Fibroblast of lung (primary cell): Measurements from ENCODE around the gene STK32B. TPM values are rescaled to one million over a fixed set of nuclear protein-coding genes. Genes with fewer than 3 reads are reported as not detected.

Experiments used
- DNase-seq, 2 donors: peaks; one replicate each; pipeline versions ENCODE4 v3.0.0 to v3.0.0-alpha.2; 2010; ENCODE audit warnings: low read depth in 2 of 2
- H2AFZ ChIP-seq: 2 replicates; pipeline ENCODE4 v1.5.1; 2012; ENCODE audit warnings: low read length, control low read depth, inconsistent platforms
- H3K27ac ChIP-seq: 2 replicates; pipeline ENCODE4 v1.5.1; 2011; ENCODE audit warnings: low read length, control low read depth; ENCODE audit not compliant: insufficient read depth
- H3K27me3 ChIP-seq: 2 replicates; pipeline ENCODE4 v1.5.1; 2011; ENCODE audit warnings: mild to moderate bottlenecking, low read length; ENCODE audit not compliant: control insufficient read depth, insufficient read depth
- H3K36me3 ChIP-seq: 2 replicates; pipeline ENCODE4 v1.5.1; 2011; ENCODE audit warnings: low read length; ENCODE audit not compliant: control insufficient read depth, insufficient read depth
- H3K4me1 ChIP-seq: 2 replicates; pipeline ENCODE4 v1.5.1; 2011; ENCODE audit warnings: low read length; ENCODE audit not compliant: control insufficient read depth, insufficient read depth; ENCODE audit errors: extremely low read depth
- H3K4me2 ChIP-seq: 2 replicates; pipeline ENCODE4 v1.5.1; 2011; ENCODE audit warnings: low read length, control low read depth; ENCODE audit not compliant: insufficient read depth; ENCODE audit errors: extremely low read depth
- H3K4me3 ChIP-seq, 4 experiments: fragments of 200-600 bp in 1 of 4; sonication (generic) in 1 of 4; replicated peaks in 1 of 4; 2 replicates each; pipeline ENCODE4 v1.5.1; 2011 to 2016; ENCODE audit warnings: low read length in 4 of 4, low read depth in 3 of 4, mild to moderate bottlenecking in 3 of 4, control low read depth in 2 of 4, inconsistent platforms in 1 of 4, mixed read lengths in 1 of 4; ENCODE audit not compliant: insufficient read depth in 1 of 4; ENCODE audit errors: control extremely low read depth in 1 of 4
- H3K79me2 ChIP-seq: 2 replicates; pipeline ENCODE4 v1.5.1; 2012; ENCODE audit warnings: mild to moderate bottlenecking, low read length, inconsistent platforms; ENCODE audit not compliant: control insufficient read depth, insufficient read depth
- H3K9ac ChIP-seq: 2 replicates; pipeline ENCODE4 v1.5.1; 2011; ENCODE audit warnings: mild to moderate bottlenecking, low read length, control low read depth; ENCODE audit not compliant: insufficient read depth
- H3K9me3 ChIP-seq: 2 replicates; pipeline ENCODE4 v1.5.1; 2012; ENCODE audit warnings: low read depth, low read length; ENCODE audit not compliant: control insufficient read depth, insufficient read depth
- H4K20me1 ChIP-seq: 2 replicates; pipeline ENCODE4 v1.5.1; 2011; ENCODE audit warnings: low read length; ENCODE audit not compliant: control insufficient read depth, insufficient read depth; ENCODE audit errors: extremely low read depth
- EZH2 ChIP-seq: IDR thresholded peaks from 2 replicates; pipeline ENCODE4 v1.5.1; 2012; ENCODE audit warnings: low read length, control low read depth, mild to moderate bottlenecking; ENCODE audit errors: missing control alignments
- polyA plus RNA-seq, 2 donors: library from polyadenylated mRNA; depleted of rRNA in 1 of 2; stranded (reverse) in 1 of 2; unstranded in 1 of 2; fragments of >200 nt; gene quantifications; 2 replicates each; pipeline ENCODE4 v1.2.1, GENCODE V29; 2011 to 2012; ENCODE audit warnings: missing spikeins in 1 of 2
- total RNA-seq: library from RNA; depleted of rRNA; stranded (reverse); fragments of >200 nt; gene quantifications from 2 replicates; pipeline ENCODE4 v1.2.1, GENCODE V29; 2014
- TF ChIP-seq, protein P1 (sequence below), 2 donors: IDR thresholded peaks in 1 of 2; conservative IDR thresholded peaks in 1 of 2; 1 replicate in 1 of 2; 2 replicates in 1 of 2; pipeline ENCODE4 v1.5.1; 2011 to 2012; ENCODE audit warnings: low read length in 2 of 2, control low read depth in 1 of 2, inconsistent platforms in 1 of 2, low read depth in 1 of 2, mild to moderate bottlenecking in 1 of 2

STK32B gene
- total and polyA plus RNA-seq, 2 donors (not counting 1 experiment from before 2014, with no cell fraction given): 0.50 to 1.4 TPM

DNA sequence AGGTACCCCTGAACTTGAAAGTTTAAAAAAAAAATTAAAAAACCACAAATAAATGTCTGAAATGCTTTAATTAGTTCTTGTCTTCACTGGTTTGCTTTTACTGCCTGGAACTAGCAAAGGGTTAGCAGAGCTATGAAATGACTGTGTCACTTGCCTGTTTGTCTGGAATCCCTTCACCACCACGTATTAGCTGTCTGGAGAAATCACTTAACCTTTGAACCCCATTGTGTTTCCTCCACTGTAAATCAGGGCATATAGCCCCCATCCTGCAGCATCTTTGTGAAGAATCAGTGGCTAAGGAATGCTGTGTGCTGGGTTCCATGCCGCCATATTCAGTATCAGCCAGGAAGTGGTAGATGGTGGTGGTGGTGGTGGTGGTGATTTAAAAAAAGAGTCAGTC lies 38.3 kb upstream of the STK32B start:
- TF ChIP-seq, protein P1, sequence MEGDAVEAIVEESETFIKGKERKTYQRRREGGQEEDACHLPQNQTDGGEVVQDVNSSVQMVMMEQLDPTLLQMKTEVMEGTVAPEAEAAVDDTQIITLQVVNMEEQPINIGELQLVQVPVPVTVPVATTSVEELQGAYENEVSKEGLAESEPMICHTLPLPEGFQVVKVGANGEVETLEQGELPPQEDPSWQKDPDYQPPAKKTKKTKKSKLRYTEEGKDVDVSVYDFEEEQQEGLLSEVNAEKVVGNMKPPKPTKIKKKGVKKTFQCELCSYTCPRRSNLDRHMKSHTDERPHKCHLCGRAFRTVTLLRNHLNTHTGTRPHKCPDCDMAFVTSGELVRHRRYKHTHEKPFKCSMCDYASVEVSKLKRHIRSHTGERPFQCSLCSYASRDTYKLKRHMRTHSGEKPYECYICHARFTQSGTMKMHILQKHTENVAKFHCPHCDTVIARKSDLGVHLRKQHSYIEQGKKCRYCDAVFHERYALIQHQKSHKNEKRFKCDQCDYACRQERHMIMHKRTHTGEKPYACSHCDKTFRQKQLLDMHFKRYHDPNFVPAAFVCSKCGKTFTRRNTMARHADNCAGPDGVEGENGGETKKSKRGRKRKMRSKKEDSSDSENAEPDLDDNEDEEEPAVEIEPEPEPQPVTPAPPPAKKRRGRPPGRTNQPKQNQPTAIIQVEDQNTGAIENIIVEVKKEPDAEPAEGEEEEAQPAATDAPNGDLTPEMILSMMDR (conservative IDR thresholded peaks at IDR 0.05 in 1 of 2, IDR thresholded peaks at IDR 0.05 in 1 of 2; ENCODE audit: low read depth in 1 of 2, low read length in 2 of 2): no peak
- no peak for TF ChIP-seq EZH2
- no peak overlapping the region for H3K4me3 ChIP-seq
- H3K79me2 ChIP-seq: no peaks in the 10 kb centered on the region
- no peak for DNase-seq
- no peaks in the 10 kb centered on the region for H3K9me3 ChIP-seq
- H3K4me2 ChIP-seq: no peak overlapping the region
- no peak overlapping the region for H3K27ac ChIP-seq
- peaks cover 10% of the 10 kb centered on the region for H3K27me3 ChIP-seq
- no peaks in the 10 kb centered on the region for H4K20me1 ChIP-seq
- H2AFZ ChIP-seq: no peak overlapping the region
- no peaks in the 10 kb centered on the region for H3K36me3 ChIP-seq
- H3K9ac ChIP-seq: no peak overlapping the region
- H3K4me1 ChIP-seq: no peaks in the 10 kb centered on the region

DNA sequence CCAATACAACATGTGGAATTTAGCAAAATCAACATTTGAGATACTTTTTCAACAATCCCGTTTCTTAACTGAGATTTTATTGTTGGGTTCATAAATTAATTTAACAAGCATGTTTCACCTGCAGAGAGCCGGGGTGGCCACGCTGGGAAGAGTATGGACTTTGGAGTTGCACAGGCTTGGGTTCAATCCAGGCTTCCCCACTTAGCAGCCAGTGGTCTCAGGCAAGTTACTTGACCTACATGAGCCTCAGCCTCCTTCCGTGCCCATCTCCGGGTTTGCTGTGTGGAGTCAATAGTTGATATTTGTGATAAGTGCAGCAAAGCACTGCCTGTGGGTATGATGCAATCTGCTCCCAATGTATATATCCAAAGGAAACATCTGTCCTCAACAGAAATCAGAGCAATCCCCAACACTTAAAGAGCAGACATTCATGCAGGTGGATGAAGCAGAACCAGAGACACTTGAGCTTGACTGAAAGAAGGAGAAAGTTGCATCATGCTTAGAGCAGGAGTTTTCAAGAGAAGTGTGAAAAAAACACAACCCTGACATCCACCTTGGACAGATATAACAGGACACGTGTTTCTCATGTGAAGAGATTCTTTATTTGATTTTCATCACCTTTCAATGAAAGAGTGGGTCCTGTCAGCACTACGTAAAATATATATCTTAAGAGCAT lies 37.1 kb upstream of the STK32B start:
- no peak for DNase-seq
- H2AFZ ChIP-seq: no peak overlapping the region

DNA sequence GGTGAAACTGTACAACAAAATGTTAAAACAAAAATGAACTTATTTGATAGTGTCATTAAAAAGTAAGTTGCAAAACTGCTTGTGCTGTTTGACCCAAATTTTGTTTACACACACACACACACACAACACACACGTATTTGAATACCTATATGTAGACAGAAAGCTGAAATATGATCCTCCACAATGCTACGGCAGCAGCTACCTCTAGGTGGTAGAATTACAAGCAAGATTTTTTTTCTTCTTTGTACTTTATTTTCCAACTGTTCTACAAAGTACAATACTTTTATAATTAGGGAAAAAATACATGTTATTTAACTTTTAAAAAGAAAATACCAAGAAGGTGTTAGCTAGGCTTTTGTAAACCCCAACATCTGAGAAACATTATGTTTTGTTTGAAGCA lies 33.2 kb upstream of the STK32B start:
- Histone ChIP-seq H3K4me1 (no peaks in the 10 kb centered on the region), H3K4me3 (no peak overlapping the region), H3K9ac (no peak overlapping the region), H3K27ac (no peak overlapping the region), H2AFZ (no peak overlapping the region), H3K4me2 (no peak overlapping the region), H3K36me3 (no peaks in the 10 kb centered on the region), H3K79me2 (no peaks in the 10 kb centered on the region), H3K27me3 (peaks cover 5% of the 10 kb centered on the region), H3K9me3 (no peaks in the 10 kb centered on the region), H4K20me1 (no peaks in the 10 kb centered on the region)
- no peak for DNase-seq
- TF ChIP-seq EZH2: no peak
- TF ChIP-seq, protein P1 (conservative IDR thresholded peaks at IDR 0.05 in 1 of 2, IDR thresholded peaks at IDR 0.05 in 1 of 2; ENCODE audit: low read depth in 1 of 2, low read length in 2 of 2): no peak

More for the DNA sequence above, 37.1 kb upstream of the STK32B start:
- TF ChIP-seq EZH2: no peak
- TF ChIP-seq, protein P1 (conservative IDR thresholded peaks at IDR 0.05 in 1 of 2, IDR thresholded peaks at IDR 0.05 in 1 of 2; ENCODE audit: low read depth in 1 of 2, low read length in 2 of 2): no peak
- Histone ChIP-seq H3K27me3 (peaks cover 10% of the 10 kb centered on the region), H4K20me1 (no peaks in the 10 kb centered on the region), H3K9me3 (no peaks in the 10 kb centered on the region), H3K9ac (no peak overlapping the region), H3K4me3 (no peak overlapping the region), H3K79me2 (no peaks in the 10 kb centered on the region), H3K27ac (no peak overlapping the region), H3K4me2 (no peak overlapping the region), H3K4me1 (no peaks in the 10 kb centered on the region), H3K36me3 (no peaks in the 10 kb centered on the region)
